H1 (cell line): ENCODE data around the gene TDP1. TPM values are rescaled to one million over a fixed set of nuclear protein-coding genes. Genes with fewer than 3 reads are reported as not detected.

ENCODE experiments used
- ASH2L ChIP-seq: fragments of 200-600, 300-600 bp; sonication (generic); IDR thresholded peaks from one replicate; pipeline ENCODE4 v1.7.1; 2017; ENCODE audit warnings: low read length
- CEBPB ChIP-seq: IDR thresholded peaks from 2 replicates; pipeline ENCODE4 v1.6.1; 2012; ENCODE audit warnings: low read depth, low read length
- CHD1 ChIP-seq: IDR thresholded peaks from 2 replicates; pipeline ENCODE4 v1.6.1; 2012; ENCODE audit warnings: low read depth, low read length, improper control_type of control experiment
- CREB1 ChIP-seq: IDR thresholded peaks from 2 replicates; pipeline ENCODE4 v1.6.1; 2012; ENCODE audit warnings: inconsistent platforms
- GABPA ChIP-seq: IDR thresholded peaks from 2 replicates; pipeline ENCODE4 v1.6.1; 2011; ENCODE audit warnings: mild to moderate bottlenecking, low read length, moderate library complexity, borderline replicate concordance; ENCODE audit not compliant: insufficient read depth
- HDAC2 ChIP-seq, 2 experiments: fragments of 300-600 bp in 1 of 2; sonication (generic) in 1 of 2; IDR thresholded peaks; 2 replicates each; pipeline ENCODE4 v1.6.1; 2011 to 2012; ENCODE audit warnings: low read depth in 2 of 2, low read length in 2 of 2, mild to moderate bottlenecking in 2 of 2, moderate library complexity in 2 of 2, borderline replicate concordance in 1 of 2, inconsistent platforms in 1 of 2
- JUN ChIP-seq: IDR thresholded peaks from 2 replicates; pipeline ENCODE4 v1.6.1; 2011; ENCODE audit warnings: low read depth, mild to moderate bottlenecking, improper control_type of control experiment, low read length
- POU5F1 ChIP-seq: IDR thresholded peaks from 2 replicates; pipeline ENCODE4 v1.6.1; 2011; ENCODE audit warnings: low read depth, mild to moderate bottlenecking, low read length, moderate library complexity
- RBBP5 ChIP-seq: IDR thresholded peaks from 2 replicates; pipeline ENCODE4 v1.7.1; 2012; ENCODE audit warnings: low read depth, mild to moderate bottlenecking, inconsistent platforms, low read length, moderate library complexity, borderline replicate concordance
- RNF2 ChIP-seq: fragments of 200-900, 300-1000 bp; sonication (generic); IDR thresholded peaks from 2 replicates; pipeline ENCODE4 v1.7.1; 2016; ENCODE audit warnings: borderline replicate concordance, low read depth, mild to moderate bottlenecking, antibody characterized with exemption, low read length; ENCODE audit not compliant: poor library complexity, severe bottlenecking; ENCODE audit errors: missing control alignments
- SIRT6 ChIP-seq: IDR thresholded peaks from one replicate; pipeline ENCODE4 v1.7.1; 2012; ENCODE audit warnings: low read length, inconsistent platforms
- TEAD4 ChIP-seq: IDR thresholded peaks from 2 replicates; pipeline ENCODE4 v1.6.1; 2012; ENCODE audit warnings: low read depth, low read length, inconsistent platforms, mixed read lengths
- polyA plus RNA-seq, 7 experiments: library from polyadenylated mRNA; depleted of rRNA in 3 of 7; stranded (reverse) in 5 of 7; unstranded in 2 of 7; fragments of >200 nt in 5 of 7; fragments of 200-250 nt in 2 of 7; gene quantifications; 1 replicate in 5 of 7; 2 replicates in 1 of 7; 4 replicates in 1 of 7; pipeline versions ENCODE4 v1.2.1 to v1.2.3, GENCODE V29; 2011 to 2013; ENCODE audit warnings: missing spikeins in 2 of 7, mixed read lengths in 2 of 7
- total RNA-seq: library from RNA; stranded (reverse); fragmentation: NEBNext Ultra II Directional; extraction: Animal tissue kit (Norgen Biotek cat#: 25700); gene quantifications from 2 replicates; pipeline ENCODE4 v1.2.1, GENCODE V29; 2021
- TF ChIP-seq, protein P1 (sequence below): IDR thresholded peaks from 2 replicates; pipeline ENCODE4 v1.6.1; 2011; ENCODE audit warnings: low read depth, mild to moderate bottlenecking, low read length; ENCODE audit not compliant: insufficient read depth
- TF ChIP-seq, protein P2 (sequence below): IDR thresholded peaks from 2 replicates; pipeline ENCODE4 v1.6.1; 2012; ENCODE audit warnings: low read length, inconsistent platforms

Gene TDP1
- total and polyA plus RNA-seq, 2 of the 8 experiments (the other 6 are each of a cell fraction or from before 2014, with no cell fraction given): 32.2 to 69.9 TPM

DNA sequence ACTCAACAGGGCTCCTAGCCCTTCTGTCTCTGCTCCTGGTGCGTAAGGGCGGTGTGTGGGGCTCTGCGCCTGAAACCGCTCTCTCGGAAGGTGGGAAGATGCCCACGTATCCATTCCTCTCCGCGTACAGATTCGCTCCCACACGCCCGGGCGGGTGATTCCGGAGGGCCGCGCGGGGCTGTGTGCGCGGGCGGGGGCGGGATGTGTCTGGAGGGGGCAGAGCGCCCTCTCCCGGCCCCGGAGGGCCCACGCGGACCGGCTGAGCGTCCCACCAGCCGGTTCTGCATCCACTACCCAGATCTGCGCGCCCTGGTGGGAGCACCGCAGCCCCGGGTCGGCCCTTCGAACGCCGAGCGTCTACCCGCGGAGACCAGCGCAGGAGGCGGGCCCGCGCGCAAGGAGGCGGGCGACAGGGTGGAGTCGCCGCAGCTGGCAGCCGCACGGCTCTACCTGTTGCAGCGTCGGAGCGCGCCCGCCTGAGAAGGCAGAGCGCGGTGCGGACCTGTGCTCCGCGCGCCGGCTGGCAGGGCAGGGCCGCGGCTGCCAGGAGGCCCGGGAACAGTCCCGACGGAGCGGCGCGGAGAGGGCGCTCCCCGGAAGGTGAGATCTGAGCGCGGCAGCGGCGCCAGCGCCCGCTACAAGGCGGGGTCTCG, 104.7 kb downstream of the TDP1 start (continued):
- no peak for TF ChIP-seq POU5F1
- no peak for TF ChIP-seq SIRT6
- peak; percentile 52 for TF ChIP-seq ASH2L
- peak; percentile 6 for TF ChIP-seq RNF2
- TF ChIP-seq CEBPB: no peak
- TF ChIP-seq, protein P1, sequence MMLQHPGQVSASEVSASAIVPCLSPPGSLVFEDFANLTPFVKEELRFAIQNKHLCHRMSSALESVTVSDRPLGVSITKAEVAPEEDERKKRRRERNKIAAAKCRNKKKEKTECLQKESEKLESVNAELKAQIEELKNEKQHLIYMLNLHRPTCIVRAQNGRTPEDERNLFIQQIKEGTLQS: no peak
- TF ChIP-seq GABPA: 0 out of 2 replicates have a peak, but pooled peaks have one; percentile 35
- TF ChIP-seq HDAC2 (IDR thresholded peaks at IDR 0.05; ENCODE audit: borderline replicate concordance in 1 of 2, low read depth in 2 of 2, low read length in 2 of 2): 0 out of 4 replicates have a peak, but pooled peaks of 1 of the 2 experiments have one; percentile 7
- no peak for TF ChIP-seq CHD1
- TF ChIP-seq JUN: no peak
- TF ChIP-seq, protein P2, sequence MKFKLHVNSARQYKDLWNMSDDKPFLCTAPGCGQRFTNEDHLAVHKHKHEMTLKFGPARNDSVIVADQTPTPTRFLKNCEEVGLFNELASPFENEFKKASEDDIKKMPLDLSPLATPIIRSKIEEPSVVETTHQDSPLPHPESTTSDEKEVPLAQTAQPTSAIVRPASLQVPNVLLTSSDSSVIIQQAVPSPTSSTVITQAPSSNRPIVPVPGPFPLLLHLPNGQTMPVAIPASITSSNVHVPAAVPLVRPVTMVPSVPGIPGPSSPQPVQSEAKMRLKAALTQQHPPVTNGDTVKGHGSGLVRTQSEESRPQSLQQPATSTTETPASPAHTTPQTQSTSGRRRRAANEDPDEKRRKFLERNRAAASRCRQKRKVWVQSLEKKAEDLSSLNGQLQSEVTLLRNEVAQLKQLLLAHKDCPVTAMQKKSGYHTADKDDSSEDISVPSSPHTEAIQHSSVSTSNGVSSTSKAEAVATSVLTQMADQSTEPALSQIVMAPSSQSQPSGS: no peak
- TF ChIP-seq RBBP5: peak; percentile 87; the same call in 1 of the 2 replicates
- no peak for TF ChIP-seq TEAD4
- TF ChIP-seq CREB1: peak; percentile 15; the same call in 1 of the 2 replicates
